NCI-H82 treated with DMSO at 0.1 percent for 48 hours (cell line): Measurements from ENCODE around the gene KLHDC8B.

ENCODE experiments used
- DNase-seq: peaks from one replicate; lab custom pipeline; 2025; ENCODE audit not compliant: unreplicated experiment; lab: John Stamatoyannopoulos, UW

Gene KLHDC8B

DNA sequence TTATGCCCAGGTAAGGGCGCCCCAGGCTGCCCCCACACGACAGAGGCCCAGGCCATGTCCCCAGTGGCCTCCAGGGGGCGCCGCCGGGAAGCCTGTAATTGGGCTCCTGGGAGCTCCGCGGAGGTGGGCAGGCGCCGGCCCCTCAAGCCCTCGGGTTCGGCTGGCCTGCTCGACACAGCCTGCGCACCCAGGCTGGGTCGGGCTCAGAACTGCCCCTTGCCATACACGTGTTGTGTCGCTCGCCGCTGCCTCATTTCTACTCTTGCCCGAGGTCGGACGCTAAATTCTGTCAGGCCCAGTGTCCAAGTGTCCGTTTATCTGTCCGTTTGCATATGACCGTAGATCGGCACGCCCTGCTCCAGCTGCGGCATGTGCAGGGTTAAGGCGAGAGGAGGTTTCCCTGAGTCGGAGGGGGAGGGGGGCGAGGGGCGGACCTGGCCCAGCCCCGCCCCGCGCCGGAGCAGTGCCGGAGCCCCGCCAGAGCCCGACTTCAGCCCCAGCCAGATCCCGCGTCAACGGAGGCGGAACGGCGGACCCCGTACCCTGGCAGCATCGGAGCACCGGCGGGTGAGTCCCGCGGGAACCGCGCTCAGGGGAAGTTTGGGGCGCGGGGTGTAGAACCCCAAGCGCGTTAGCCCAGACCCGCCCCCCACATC lies at the start of gene KLHDC8B:
Gene KLHDC8B, plus strand, starts transcription at position 480 of the 656 bp plus-strand sequence. CDS start 1,172 bp downstream, outside the sequence.
- peak; percentile 73 for DNase-seq

DNA sequence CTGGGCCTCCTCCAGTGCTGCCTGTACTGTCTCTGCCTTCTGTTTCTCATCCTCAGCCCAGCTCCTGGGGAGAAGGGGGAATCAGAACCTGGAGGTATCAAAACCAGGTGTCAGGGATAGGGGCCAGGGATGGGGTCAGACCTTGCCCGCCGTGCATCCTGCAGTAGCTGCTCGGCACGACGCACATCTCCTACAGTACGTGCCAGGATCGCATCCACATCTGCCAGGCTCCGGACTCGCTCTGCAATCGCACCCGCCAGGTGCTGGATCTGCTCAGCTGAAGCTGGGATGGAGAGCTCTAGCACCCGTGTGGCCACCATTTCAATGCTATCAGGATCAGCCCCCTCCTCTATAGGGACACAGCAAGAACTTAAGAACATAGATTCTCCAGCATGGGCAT lies 49.4 kb upstream of the KLHDC8B start:
- DNase-seq, result no peak

DNA sequence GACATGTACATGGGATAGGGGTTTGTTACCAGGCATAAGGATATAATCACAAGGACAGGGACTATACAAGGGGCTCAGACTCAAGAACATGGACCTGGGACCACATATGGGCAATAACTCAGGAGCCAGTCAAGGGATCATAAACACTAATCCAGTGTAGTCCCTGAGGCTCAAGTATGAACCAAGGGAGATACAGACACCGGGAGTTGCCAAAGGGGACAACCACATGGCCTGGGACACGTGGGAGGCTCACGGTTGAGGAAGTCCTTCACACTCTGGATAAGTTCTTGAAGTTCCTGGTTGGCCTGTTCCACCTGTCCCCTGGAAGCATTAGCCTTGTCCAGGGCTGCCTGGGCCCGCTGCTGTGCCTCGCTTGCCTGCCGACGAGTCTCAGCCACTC lies 48.9 kb upstream of the KLHDC8B start:
- DNase-seq, result no peak

DNA sequence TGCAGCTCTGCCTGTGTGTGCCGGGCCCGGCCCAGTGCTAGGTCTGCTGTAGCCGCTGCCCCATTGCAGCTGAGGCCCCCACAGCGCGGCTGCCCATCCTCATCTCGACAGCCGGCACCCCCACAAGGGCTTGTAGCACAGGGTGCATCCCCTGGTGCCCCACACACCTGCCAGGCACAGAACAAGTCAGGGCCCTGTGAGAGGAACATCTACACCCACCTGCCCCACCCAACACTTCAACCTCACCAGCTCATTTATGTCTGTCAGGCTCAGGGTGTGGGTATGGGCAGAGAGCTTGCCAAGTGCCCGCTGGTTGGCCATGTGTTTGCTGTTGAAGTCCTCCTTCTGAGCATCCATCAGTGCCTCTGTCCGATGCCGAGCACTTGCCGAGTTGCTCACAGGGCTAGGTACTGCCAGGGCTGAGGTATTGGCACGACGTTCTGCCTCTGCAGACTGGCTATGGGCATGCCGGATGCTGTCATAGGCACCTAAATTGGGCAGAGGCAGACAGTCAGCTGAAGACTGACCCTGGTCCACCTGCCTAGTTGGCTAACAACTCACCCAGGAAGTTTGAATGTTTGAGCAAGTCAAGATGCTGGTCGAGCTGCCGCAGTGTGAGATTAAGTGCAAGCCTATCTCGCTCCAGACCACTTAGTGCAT lies 48.4 kb upstream of the KLHDC8B start:
- DNase-seq, result no peak

DNA sequence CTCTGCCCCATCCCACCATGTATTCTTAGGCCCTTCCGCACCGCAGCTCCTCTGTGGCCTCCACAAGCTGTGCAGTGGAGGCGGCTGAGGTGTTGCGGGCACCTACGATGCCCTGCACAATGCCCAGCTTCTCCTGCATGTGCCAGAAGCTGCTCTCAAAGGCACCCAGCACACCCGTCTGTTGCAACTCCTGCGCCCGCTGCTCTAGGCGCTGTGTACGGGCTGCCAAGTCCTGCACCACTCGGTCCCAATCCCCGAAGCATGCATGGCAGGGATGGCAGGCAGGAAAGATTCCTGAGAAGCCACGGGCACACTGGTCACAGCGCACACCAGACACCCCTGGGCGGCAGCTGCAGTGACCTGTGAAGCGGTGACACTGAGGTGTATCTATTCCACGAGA lies 47.7 kb upstream of the KLHDC8B start:
- no peak for DNase-seq

DNA sequence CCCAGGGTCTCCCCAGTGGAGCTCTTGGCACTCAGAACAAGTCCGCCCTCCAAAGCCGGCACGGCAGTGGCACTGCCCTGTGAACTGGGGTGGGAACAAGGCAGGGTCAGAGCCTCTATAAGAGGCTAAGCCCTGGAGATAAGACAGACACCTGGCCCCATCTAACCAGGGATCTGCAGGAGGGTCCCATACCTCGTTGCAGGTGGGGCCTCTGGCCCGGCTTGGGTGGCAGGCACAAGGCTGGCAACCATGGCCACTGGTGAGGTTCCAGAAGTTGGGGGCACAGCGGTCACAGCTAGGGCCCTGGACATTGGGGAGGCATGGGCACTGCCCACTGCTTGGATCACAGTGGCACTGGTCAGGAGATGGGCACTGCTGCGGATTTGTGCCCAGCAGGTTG lies 47.2 kb upstream of the KLHDC8B start:
- DNase-seq, result no peak

DNA sequence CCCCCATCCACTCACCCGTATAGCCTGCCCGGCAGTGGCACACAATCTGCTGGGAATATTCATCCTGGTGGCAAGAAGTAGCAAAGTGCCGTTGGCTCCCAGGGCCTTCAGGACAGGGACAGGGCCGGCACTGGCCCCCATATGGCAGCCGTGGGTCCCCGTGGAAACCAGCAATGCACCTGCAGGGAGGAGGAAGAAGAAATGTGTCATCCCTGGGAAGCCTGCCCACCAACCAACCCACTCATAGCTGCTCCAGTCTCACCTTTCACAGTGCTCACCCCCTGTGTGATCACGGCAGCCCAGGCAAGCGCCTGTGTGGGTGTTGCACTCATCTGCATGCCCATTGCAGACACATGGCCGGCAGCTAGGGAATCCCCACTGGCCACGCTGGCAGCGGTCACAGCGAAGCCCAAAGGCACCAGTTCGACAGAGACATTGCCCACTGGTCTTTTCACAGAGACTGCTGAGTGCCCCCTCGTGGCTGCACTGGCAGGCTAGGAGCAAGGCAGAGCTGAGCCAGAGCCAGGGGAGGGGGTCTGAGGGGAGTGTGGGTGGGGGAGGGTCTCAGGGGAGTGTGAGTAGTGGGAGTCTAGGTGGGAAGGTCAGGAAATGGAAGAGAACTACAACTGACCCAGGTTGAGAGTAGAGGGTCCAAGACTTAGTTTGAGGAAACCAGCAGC lies 46.3 kb upstream of the KLHDC8B start:
- DNase-seq, result peak; percentile 1

DNA sequence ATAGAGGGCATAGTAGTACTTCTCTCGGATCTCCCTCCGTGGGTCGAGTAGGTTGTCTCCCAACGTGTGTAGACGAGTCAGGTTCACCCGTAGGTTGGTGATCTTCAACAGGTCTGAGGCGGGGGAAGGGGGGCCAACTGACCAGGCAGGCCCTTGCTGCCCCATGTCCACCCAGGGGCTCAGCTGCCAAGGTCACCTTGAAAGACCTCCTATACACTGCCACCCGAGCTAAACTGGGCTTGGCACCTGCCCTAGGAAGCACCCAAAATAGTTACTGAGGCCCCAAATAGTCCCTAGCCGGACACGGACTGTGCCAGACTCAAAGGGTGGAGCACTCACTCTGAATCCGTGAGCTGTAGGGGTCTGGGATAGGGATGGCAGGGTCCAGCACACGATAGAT lies 40.4 kb upstream of the KLHDC8B start:
- no peak for DNase-seq

DNA sequence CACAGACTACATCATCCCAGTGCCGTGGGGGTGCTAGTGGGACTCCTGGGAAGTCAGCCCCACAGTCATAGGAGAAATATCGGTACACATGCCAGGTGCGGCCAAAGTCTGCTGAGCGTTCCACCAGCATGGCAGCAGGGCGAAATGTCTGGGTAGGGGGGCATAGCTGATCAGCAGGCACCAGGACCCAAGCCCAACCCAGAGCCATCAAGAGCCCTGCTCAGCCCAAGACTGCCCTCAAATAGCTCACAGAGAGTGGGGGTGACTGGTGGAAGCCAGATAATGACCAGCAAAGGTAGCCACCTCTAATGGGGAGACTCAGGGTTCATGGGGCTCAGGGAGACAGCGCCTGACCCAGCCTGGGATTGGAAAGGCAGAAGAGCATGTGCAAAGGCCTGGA lies 39.8 kb upstream of the KLHDC8B start:
- DNase-seq, result no peak

DNA sequence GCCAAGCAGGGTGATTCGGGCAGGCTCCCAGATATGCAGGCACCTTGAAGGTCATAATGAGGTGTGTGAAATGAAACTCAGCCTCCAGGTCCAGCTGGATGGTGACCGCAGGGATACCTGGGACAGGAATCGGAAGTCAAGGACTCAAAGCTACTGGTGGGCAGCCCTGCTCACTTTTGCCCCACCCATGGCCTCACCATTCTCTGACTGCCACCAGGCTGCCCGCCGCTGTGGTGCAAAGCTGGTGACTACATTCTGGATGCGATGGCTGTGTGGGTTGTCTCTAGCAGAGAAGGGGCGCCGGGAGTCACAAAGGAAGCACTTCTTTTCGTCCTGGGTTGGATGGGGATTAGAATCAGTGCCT lies 39.3 kb upstream of the KLHDC8B start:
- no peak for DNase-seq

DNA sequence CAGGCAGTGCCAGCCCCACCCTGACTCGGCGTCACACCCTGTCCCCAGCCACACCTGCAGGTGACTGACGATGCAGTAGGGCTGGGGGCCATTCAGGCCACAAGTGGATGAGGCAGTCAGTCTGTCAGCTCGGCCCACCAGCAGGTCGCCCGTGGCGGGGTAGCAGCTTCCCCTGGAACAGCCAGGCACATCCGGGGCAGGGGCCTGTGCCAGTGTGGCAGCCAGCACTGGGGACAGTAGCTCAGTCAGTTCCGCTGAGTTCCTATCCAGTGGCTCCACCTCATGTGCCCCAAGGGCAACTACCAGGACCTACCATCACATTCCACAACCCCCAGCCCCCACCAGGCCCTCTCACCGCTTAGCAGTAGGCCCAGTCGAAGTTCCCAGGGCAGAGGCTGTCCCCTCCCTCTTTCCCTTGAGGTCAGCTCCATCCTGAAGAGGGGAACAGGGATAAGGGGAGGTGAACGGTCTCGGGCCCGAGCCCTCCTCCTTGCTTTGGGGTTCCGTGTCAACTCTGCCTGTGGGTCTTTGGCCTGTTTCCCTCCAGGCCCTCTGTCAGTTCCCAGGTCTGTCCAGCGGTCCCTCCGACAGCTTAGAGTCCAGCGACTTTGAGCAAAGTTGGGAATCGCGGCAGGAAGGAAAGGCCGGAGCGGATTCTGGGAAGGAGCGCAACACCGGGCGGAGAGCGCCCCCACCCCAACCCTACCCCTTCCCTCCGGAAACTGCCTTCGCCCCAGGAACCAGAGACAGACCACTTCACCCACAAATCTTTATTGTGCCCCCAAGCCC lies 38.8 kb upstream of the KLHDC8B start, which contains the start of gene LAMB2:
Gene LAMB2, minus strand, starts transcription at position 614 of the 789 bp plus-strand sequence. Its CDS starts 183 bp downstream, at position 431.
- peak; percentile 43 for DNase-seq

DNA sequence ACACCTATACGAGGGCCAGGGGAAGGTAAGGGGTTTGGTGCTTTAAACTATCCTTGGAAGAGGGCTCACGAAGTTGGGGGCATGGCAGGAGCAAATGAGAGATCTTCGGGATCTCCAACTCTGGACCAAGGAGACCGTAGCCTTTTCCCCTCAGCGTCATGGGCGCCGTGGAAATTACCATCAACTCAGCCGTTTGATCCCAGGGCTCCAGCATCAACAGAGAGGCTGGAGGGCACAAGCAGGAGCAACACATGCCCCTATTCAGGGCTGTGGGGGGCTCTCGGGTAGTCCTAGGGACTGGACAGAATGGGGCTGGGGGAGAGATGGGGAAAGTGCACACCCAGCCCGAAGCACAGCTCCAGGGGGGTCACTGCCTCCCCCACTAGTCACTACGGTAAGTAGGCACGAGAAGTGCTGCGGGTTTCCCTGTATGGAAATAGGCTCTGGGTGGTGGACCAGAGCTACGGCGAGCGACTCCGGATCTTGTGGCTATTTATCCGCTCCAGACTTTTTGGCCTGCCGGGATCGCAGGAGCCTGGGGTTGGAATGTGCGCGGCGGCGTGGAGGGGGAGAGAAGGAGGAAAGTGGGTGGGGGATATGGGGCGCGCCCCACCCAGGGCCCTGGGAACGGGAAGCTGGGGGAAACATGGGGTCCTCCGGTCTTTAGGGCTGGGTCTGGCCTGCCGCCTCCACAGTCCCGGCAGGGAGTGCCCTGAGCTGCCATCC lies 38.0 kb upstream of the KLHDC8B start:
- DNase-seq, result peak; percentile 44

DNA sequence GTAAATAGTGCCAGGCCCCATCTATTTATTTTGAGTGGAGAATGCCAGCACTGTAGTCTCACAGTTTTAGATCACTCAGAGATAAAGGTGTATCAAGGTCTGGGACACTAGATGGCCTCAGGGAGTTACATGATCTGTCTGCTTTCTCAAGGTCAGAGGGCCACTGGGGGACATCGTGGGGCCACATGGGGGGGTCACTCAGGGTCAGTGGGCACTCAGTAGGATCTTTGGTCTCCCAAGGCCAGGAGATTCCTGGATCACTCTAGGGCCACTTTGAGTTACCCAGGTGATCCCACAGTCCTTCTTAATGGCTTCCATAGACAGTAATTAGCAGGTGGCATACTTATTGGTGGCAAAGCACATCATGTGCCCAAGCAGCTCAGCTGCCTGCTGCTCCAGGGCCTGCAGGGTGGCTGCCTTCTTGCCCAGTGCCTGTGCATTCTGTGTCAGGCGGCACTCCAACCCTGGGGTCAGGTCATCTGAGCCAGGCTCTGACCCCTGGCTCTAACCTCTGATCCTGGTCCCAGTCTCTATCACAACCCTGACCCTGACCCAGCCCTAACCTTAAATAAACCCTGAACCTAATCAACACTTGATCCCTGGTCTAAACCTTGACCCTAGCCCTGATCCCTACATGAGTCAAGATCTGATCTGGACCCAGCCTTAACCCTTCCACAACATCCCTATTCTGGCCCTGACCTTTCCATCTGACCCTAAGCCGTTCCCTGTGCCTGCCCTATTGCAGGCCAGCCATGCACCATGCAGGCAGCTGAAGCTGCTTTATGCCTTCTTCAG lies 36.7 kb upstream of the KLHDC8B start:
- DNase-seq, result no peak

DNA sequence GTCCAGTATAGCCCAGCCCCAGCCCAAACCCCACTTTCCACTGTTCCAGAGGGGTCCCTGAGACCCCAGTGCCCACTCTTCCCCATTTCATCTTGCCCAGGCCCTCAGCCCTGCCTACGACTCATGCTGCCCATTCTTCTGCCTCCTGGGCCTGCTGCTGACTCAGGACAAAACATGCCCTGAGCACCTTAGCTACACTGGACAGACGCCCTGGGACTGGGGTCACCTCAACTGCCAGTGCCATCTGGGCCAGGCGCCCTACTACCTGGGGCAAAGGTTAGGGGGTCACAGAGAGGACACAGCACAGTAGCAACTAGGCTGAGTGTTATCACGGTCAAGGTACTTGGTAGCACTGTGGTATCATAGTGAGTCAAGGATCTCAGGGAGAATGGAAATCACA lies 35.9 kb upstream of the KLHDC8B start:
- no peak for DNase-seq

DNA sequence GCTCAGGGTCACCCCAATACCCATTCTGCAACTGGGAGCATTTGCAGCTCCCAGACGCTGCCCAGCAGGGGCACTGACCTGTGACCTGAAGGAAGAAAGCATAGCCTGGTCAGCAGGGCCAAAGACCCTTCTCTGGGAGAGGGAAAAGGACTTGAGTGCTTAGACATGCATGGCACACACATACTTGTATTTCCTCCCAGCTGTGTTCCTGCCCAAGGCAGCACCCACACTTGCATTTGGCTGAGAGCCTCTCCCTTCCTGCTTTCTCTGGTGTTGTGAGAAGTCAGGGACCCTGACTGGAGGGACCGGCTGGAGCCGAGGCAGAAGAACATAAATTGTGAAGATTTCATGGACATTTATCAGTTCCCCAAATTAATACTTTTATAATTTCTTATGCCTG lies 31.3 kb upstream of the KLHDC8B start:
- no peak for DNase-seq

DNA sequence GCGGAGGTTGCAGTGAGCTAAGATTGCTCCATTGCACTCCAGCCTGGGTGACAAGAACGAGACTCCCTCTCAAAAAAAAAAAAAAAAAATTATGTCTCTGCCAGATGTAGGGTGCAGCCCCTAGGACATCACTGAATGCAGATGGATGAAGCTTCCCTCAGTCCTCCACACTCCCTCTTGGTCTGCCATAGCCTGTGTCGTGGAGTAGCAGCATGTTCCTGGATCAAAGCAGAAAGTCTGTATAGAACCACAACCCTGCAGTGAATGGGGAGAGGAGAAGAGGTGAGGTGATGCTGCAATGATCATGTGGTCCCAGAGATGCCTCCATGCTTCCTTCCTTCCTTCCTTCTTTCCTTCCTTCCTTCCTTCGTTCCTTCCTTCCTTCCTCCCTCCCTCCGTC lies 23.2 kb upstream of the KLHDC8B start:
- DNase-seq, result no peak

DNA sequence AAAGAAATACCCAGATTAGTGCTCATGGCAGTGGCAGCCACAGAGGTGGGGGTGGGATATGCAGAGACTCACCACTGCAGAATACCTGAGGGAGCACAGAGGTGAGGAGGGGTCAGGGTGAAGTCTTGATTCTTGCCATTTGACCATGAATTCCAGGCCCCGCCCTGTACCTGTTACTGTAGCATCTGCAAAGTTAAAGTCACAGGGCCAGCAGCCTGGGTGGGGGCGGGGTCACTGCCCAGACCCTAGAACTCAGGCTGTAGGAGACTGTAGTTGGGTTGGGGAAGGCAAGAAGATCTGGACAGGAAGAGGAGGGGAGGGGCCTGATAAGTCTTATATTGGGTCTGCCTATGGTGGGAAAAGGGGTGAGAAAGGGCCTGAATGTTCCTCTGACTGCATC lies 19.8 kb upstream of the KLHDC8B start:
- no peak for DNase-seq

DNA sequence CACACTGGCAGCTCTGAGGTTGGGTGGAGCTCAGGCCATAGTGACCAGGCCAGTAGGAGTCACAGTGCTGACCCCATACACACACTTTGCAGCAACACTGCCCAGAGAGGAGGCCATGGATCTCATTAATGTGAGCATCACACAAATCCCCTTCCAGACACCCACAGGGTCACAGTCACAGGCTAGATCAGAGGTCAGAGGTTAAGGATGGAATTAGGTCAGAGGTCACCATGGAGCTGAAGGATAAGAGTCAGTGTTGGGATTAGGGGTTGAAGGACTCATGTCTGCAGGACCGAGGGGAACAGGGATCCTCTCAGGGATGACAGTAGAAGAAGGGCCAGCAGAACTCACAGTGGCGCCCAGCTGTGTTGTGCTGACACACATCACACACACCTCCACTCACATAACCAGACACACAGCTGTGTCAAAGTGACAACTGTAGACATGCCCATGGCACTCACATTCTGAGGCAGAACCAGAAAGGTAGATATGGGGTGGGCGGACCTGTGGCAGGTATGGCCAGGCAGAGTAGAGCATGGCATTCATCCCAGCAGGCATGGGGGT lies 18.0 kb upstream of the KLHDC8B start:
- DNase-seq, result no peak

DNA sequence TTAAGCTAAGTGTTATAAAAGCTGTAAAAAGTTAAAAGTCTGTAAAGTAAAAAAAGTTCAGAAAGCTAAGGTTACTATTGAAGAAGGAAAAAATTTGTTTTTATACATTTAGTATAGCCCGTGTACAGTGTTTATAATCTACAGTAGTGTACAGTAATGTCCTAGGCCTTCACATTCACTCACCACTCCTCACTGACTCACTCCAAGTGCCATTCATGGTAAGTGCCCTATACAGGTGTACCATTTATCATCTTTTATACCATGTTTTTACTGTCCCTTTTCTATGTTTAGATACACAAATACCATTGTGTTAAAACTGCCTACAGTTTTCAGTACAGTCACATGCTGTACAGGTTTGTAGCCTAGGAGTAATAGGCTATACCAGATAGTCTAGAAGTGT lies 14.1 kb upstream of the KLHDC8B start:
- DNase-seq, result no peak
